GM19467 (cell line): ENCODE data around the gene UBA52.
A peak's percentile ranks its signal among the peaks of the same experiment; 100 is the strongest.
"Not testable (repeated sequence)": the region's sequence is repeated elsewhere in the genome, so short reads cannot be mapped to it uniquely, and the experiment has no call there.

Experiments
- ATAC-seq: cut with Tn5 transposase; IDR thresholded peaks from one replicate; pipeline ENCODE4 v1.9.1; 2021; ENCODE audit warnings: mild to moderate bottlenecking, moderate library complexity; ENCODE audit not compliant: unreplicated experiment

The UBA52 gene

GRCh38 chr19:18571564-18572344 lies at the start of gene UBA52:
TSS of gene UBA52 (plus strand) at chr19:18571857. CDS start at chr19:18573301, 1,444 bp downstream.
- ATAC-seq, result peak; percentile 87

GRCh38 chr19:18522124-18522861 lies 49.4 kb upstream of the UBA52 start:
- peak; percentile 81 for ATAC-seq

- ATAC-seq, result not testable (repeated sequence)
Measured at GRCh38 chr19:18522862-18523440, 48.7 kb upstream of the UBA52 start.

GRCh38 chr19:18523841-18524240 lies 47.8 kb upstream of the UBA52 start:
- ATAC-seq, result no peak

- ATAC-seq, result no peak
Measured at GRCh38 chr19:18526316-18526715, 45.3 kb upstream of the UBA52 start.

GRCh38 chr19:18529782-18530181 lies 41.9 kb upstream of the UBA52 start:
- ATAC-seq, result no peak

- ATAC-seq, result no peak
Measured at GRCh38 chr19:18531485-18531884, 40.2 kb upstream of the UBA52 start.

- no peak for ATAC-seq
Measured at GRCh38 chr19:18532168-18532890, 39.3 kb upstream of the UBA52 start.

GRCh38 chr19:18533058-18533457 lies 38.6 kb upstream of the UBA52 start:
- no peak for ATAC-seq

GRCh38 chr19:18536475-18536874 lies 35.2 kb upstream of the UBA52 start:
- no peak for ATAC-seq

GRCh38 chr19:18537431-18537830 lies 34.2 kb upstream of the UBA52 start:
- no peak for ATAC-seq

GRCh38 chr19:18538115-18538514 lies 33.5 kb upstream of the UBA52 start:
- ATAC-seq, result no peak

GRCh38 chr19:18539372-18539771 lies 32.3 kb upstream of the UBA52 start:
- no peak for ATAC-seq

GRCh38 chr19:18540200-18540599 lies 31.5 kb upstream of the UBA52 start:
- ATAC-seq, result not testable (repeated sequence)

GRCh38 chr19:18541258-18541991 lies 30.2 kb upstream of the UBA52 start:
- no peak for ATAC-seq

GRCh38 chr19:18541992-18542940 lies 29.4 kb upstream of the UBA52 start:
- ATAC-seq, result no peak

GRCh38 chr19:18542941-18543813 lies 28.5 kb upstream of the UBA52 start, which contains the start of gene FKBP8:
TSS of gene FKBP8 (minus strand) at chr19:18543573. CDS start at chr19:18541970, 1,603 bp downstream.
- peak; percentile 92 for ATAC-seq

- ATAC-seq, result no peak
Measured at GRCh38 chr19:18543814-18544475, 27.7 kb upstream of the UBA52 start.
